Nephron progenitor cell (in vitro differentiated cells): ENCODE data around the gene VPS39.

Experiments used
- DNase-seq: peaks from one replicate; pipeline ENCODE4 v3.0.0; 2021
- H3K27ac Mint-ChIP-seq: 2 replicates; pipeline ENCODE4 v1.8.0; 2021; ENCODE audit warnings: mild to moderate bottlenecking, moderate library complexity, mixed read lengths
- H3K27me3 Mint-ChIP-seq: 2 replicates; pipeline ENCODE4 v1.8.0; 2021; ENCODE audit warnings: mild to moderate bottlenecking, low read depth, mixed read lengths; ENCODE audit not compliant: poor library complexity
- H3K36me3 Mint-ChIP-seq: 2 replicates; pipeline ENCODE4 v1.8.0; 2021; ENCODE audit warnings: low read depth, mixed read lengths
- H3K4me1 Mint-ChIP-seq: 2 replicates; pipeline ENCODE4 v1.8.0; 2021; ENCODE audit warnings: mixed read lengths
- H3K4me3 Mint-ChIP-seq: 2 replicates; pipeline ENCODE4 v1.8.0; 2021; ENCODE audit warnings: mild to moderate bottlenecking, moderate library complexity, mixed read lengths
- H3K9me3 Mint-ChIP-seq: 2 replicates; pipeline ENCODE4 v1.8.0; 2021; ENCODE audit warnings: mild to moderate bottlenecking, moderate library complexity, mixed read lengths
- TF ChIP-seq, protein P1 (sequence below): fragments of 200-600 bp; sonication (generic); IDR thresholded peaks from 2 replicates; pipeline ENCODE4 v1.5.0; 2021; ENCODE audit warnings: antibody characterized with exemption

The VPS39 gene

GRCh38 chr15:42133356-42133755 lies 74.7 kb downstream of the VPS39 start:
- H3K27me3 Mint-ChIP-seq, result peaks cover 19% of the 10 kb centered on the region
- DNase-seq, result no peak
- H3K4me1 Mint-ChIP-seq, result peaks cover 37% of the 10 kb centered on the region
- H3K4me3 Mint-ChIP-seq, result no peak overlapping the region
- H3K9me3 Mint-ChIP-seq, result no peaks in the 10 kb centered on the region
- no peaks in the 10 kb centered on the region for H3K36me3 Mint-ChIP-seq
- TF ChIP-seq, protein P1, sequence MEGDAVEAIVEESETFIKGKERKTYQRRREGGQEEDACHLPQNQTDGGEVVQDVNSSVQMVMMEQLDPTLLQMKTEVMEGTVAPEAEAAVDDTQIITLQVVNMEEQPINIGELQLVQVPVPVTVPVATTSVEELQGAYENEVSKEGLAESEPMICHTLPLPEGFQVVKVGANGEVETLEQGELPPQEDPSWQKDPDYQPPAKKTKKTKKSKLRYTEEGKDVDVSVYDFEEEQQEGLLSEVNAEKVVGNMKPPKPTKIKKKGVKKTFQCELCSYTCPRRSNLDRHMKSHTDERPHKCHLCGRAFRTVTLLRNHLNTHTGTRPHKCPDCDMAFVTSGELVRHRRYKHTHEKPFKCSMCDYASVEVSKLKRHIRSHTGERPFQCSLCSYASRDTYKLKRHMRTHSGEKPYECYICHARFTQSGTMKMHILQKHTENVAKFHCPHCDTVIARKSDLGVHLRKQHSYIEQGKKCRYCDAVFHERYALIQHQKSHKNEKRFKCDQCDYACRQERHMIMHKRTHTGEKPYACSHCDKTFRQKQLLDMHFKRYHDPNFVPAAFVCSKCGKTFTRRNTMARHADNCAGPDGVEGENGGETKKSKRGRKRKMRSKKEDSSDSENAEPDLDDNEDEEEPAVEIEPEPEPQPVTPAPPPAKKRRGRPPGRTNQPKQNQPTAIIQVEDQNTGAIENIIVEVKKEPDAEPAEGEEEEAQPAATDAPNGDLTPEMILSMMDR, result no peak
- H3K27ac Mint-ChIP-seq, result no peak overlapping the region

- DNase-seq, result no peak
- H3K27me3 Mint-ChIP-seq, result peaks cover 15% of the 10 kb centered on the region
- TF ChIP-seq, protein P1, result no peak
- no peak overlapping the region for H3K27ac Mint-ChIP-seq
- H3K36me3 Mint-ChIP-seq, result no peaks in the 10 kb centered on the region
- peaks cover 37% of the 10 kb centered on the region for H3K4me1 Mint-ChIP-seq
- H3K9me3 Mint-ChIP-seq, result no peaks in the 10 kb centered on the region
- H3K4me3 Mint-ChIP-seq, result no peak overlapping the region
These were observed 76.0 kb downstream of the VPS39 start for GRCh38 chr15:42131826-42132806.

DNA sequence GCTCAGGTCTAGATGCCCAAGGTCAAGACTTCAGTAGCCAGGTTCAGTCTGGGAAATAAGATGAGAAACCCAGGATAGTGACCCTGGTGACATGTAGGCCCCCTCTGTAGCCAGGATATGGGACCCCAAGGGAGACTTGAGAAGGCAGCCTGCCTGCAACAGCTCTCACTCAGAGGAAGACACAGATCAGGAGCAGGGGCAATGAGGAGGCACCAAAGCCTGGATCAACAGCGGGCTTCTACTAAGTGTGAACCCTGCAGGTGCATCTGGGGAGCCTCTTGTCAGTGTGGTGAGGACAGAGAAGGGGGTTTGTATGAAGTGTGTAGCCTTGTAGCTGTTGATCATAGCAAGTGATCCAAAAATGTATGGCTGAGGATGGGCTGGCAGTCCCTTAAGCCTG lies 77.1 kb downstream of the VPS39 start:
- no peaks in the 10 kb centered on the region for H3K36me3 Mint-ChIP-seq
- H3K9me3 Mint-ChIP-seq, result no peaks in the 10 kb centered on the region
- no peak overlapping the region for H3K27ac Mint-ChIP-seq
- DNase-seq, result no peak
- H3K4me3 Mint-ChIP-seq, result no peak overlapping the region
- TF ChIP-seq, protein P1, result no peak
- peaks cover 37% of the 10 kb centered on the region for H3K4me1 Mint-ChIP-seq
- peaks cover 10% of the 10 kb centered on the region for H3K27me3 Mint-ChIP-seq

DNA sequence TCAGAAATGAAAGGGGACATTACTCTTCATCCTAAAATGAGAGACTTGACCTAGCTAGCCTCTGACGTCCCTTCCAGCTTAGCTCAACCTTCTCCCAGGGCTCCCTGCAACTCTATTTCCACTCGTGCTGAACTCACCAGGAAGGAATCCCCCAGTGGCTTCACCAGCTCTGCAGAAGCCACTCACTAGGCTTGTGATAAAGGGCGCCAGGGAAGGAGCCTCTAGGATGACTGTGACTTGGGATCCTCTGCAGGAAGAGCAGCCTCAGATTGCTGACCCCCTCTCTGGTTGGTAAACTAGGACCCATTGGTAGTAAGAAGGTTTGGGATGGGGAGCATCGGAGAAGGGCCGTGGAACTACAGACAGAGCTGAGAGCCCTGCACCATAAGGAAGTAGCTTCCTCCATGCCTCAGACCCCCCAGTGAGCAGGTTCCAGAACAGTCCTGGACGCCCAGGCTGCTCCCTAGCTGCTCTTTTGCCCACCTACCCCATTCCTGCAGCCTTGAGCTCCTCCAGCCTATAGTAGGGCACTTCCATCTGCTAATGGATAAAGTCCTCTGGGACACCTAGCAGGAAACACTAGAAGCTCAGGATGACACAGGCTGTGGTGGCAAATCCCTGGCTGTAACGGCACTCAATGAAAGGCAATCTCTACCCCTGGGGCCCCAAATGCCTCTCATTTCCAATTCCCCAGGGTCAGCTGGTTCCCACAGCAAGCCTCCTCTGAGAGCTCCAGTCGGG lies 77.7 kb downstream of the VPS39 start:
- Mint-ChIP-seq H3K27me3 (peaks cover 10% of the 10 kb centered on the region), H3K4me1 (peaks cover 37% of the 10 kb centered on the region), H3K36me3 (no peaks in the 10 kb centered on the region), H3K4me3 (no peak overlapping the region), H3K27ac (no peak overlapping the region), H3K9me3 (no peaks in the 10 kb centered on the region)
- TF ChIP-seq, protein P1, result no peak
- DNase-seq, result no peak

- TF ChIP-seq, protein P1, result no peak
- Mint-ChIP-seq H3K27ac (no peak overlapping the region), H3K9me3 (no peaks in the 10 kb centered on the region), H3K4me3 (no peak overlapping the region), H3K27me3 (peaks cover 15% of the 10 kb centered on the region), H3K4me1 (peaks cover 37% of the 10 kb centered on the region), H3K36me3 (no peaks in the 10 kb centered on the region)
- DNase-seq, result no peak
These were observed 78.7 kb downstream of the VPS39 start for GRCh38 chr15:42129364-42129763.
